Esophagus squamous epithelium (tissue), 5 donors: Measurements from ENCODE around the gene SLC30A7. TPM values are rescaled to one million over a fixed set of nuclear protein-coding genes. Genes with fewer than 3 reads are reported as not detected.

Experiments
- DNase-seq: peaks from one replicate; lab custom pipeline; 2025; lab: John Stamatoyannopoulos, UW
- H3K27ac ChIP-seq, 4 donors: fragments of 200-600 bp; sonication (generic); one replicate each; pipeline ENCODE4 v1.5.1; 2016 to 2019; ENCODE audit warnings: mild to moderate bottlenecking in 1 of 4
- H3K27me3 ChIP-seq, 4 donors: fragments of 200-600 bp; sonication (generic); 1 replicate in 3 of 4; 2 replicates in 1 of 4; pipeline versions ENCODE4 v1.5.1 to v1.6.0; 2017 to 2021; ENCODE audit warnings: antibody characterized with exemption in 1 of 4
- H3K36me3 ChIP-seq, 3 donors: fragments of 200-600 bp; sonication (generic); one replicate each; pipeline ENCODE4 v1.5.1; 2016 to 2019
- H3K4me1 ChIP-seq, 3 donors: fragments of 200-600 bp; sonication (generic); one replicate each; pipeline ENCODE4 v1.5.1; 2017 to 2019
- H3K4me3 ChIP-seq, 4 donors: fragments of 200-600 bp; sonication (generic); 1 replicate in 3 of 4; 2 replicates in 1 of 4; pipeline ENCODE4 v1.5.1; 2016 to 2019; ENCODE audit warnings: mild to moderate bottlenecking in 2 of 4, moderate library complexity in 1 of 4
- H3K9me3 ChIP-seq, 3 donors: fragments of 200-600 bp; sonication (generic); one replicate each; pipeline ENCODE4 v1.5.1; 2016 to 2019
- CTCF ChIP-seq, 6 experiments: fragments of 450-650 bp in 4 of 6; fragments of 200-600 bp in 2 of 6; sonication (generic) in 2 of 6; IDR thresholded peaks; one replicate each; pipeline ENCODE4 v1.5.1; 2016 to 2019; ENCODE audit warnings: antibody characterized with exemption in 6 of 6, mild to moderate bottlenecking in 4 of 6, moderate library complexity in 4 of 6
- POLR2A ChIP-seq, 4 donors: fragments of 450-650 bp; IDR thresholded peaks; one replicate each; pipeline ENCODE4 v1.6.1; 2017; ENCODE audit warnings: antibody characterized with exemption in 4 of 4, mild to moderate bottlenecking in 4 of 4, moderate library complexity in 3 of 4
- WGBS, 2 donors: methylation state at CpG; one replicate each; pipeline ENCODE4 v1.1.5; 2018; 5-methylcytosine and 5-hydroxymethylcytosine counted together
- intact Hi-C: fragments of 100-400 bp; cut with DNase I; formaldehyde crosslinking; loops from one replicate; pipeline ENCODE4 v1.15.0; 2022
- total RNA-seq, 4 donors: library from RNA; depleted of rRNA; stranded (reverse); fragments of >200 nt; gene quantifications; one replicate each; pipeline ENCODE4 v1.1.0, GENCODE V29; 2016
- donor health status: DM: yes; HTN: yes; CAD: no.

The SLC30A7 gene
- total RNA-seq, 4 donors from 2014 or later, result 9.0 to 22.1 (median 16.5) TPM

DNA sequence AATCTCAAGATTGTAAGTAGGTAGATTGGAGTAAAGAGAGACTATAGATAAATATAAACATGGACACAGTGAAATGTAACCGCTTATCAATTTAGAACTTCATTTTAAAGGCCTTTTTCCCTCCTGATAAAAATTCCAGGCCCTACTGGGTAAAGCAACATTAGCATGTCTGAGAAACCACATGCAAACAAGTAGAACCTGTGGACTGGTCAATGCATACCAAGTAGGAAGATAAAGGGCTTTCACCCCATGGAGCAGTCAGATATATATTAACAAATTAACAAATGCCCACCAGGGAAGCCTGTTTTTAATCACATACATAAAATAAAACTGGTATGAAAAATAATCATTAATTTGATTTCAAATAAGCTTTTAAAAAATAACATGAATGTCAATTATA lies 121.6 kb downstream of the SLC30A7 start:
- H3K4me1 ChIP-seq, result peaks cover 0 to 21% (median 0%) of the 10 kb centered on the region in 3 donors
- TF ChIP-seq POLR2A (IDR thresholded peaks at IDR 0.05) (no peak), CTCF (IDR thresholded peaks at IDR 0.05) (no peak)
- no peak for DNase-seq
- WGBS, 2 donors, result 96 to 100% methylated on average over 1 of the region's 1 CpG
- no peaks in the 10 kb centered on the region for H3K9me3 ChIP-seq
- no peak overlapping the region for H3K4me3 ChIP-seq
- intact Hi-C loops, result no loop called here
- no peaks in the 10 kb centered on the region for H3K27me3 ChIP-seq
- no peak overlapping the region for H3K27ac ChIP-seq
- peaks cover 0 to 27% (median 0%) of the 10 kb centered on the region in 3 donors for H3K36me3 ChIP-seq

DNA sequence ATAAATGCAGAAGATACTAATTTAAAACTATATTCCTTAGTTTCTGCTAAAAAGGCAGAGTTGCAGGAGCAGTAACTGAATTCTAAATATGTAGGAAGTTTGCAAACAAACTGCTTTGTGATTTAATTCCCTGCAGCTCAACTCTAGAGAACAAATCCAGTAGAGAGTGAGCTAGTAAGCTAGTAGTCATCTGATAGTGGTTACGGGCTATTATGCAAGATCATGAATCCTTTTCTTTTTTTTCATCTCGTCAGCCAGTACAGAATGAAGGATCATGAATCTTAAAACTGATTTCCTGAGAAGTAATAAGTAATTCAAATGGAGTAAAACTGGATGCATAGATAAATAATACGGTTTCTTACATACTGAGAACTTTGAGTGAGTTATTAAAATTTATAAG lies 126.4 kb downstream of the SLC30A7 start:
- WGBS, 2 donors, result 66 to 67% methylated on average over 3 of the region's 3 CpGs
- Histone ChIP-seq H3K27ac (no peak overlapping the region), H3K9me3 (no peaks in the 10 kb centered on the region), H3K4me3 (no peak overlapping the region), H3K36me3 (peaks cover 0 to 24% (median 0%) of the 10 kb centered on the region in 3 donors), H3K27me3 (no peaks in the 10 kb centered on the region), H3K4me1 (peaks cover 7 to 32% (median 9%) of the 10 kb centered on the region in 3 donors)
- no peak for TF ChIP-seq POLR2A (IDR thresholded peaks at IDR 0.05)
- TF ChIP-seq CTCF (IDR thresholded peaks at IDR 0.05), result no peak
- DNase-seq, result no peak
- intact Hi-C loops, result no loop called here

DNA sequence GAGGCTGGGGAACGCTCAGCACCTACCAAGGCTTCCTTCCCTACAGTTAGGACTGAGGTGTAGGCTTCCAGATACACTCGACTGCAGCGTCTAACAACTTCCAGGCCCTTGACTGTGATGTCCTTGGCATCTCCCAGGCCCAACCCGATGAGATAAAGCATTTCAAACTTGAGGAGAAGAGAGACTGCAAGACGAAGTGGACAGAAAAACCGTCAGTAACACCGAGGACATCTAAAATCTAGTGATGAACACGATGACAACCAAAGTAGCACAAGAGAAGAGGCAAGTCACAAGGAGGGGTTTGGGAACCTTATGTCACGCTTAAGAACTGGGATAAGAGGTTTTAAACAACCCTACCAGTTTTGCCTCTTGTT lies 129.4 kb downstream of the SLC30A7 start:
- TF ChIP-seq POLR2A (IDR thresholded peaks at IDR 0.05) (no peak), CTCF (IDR thresholded peaks at IDR 0.05) (no peak)
- Histone ChIP-seq H3K9me3 (no peaks in the 10 kb centered on the region), H3K4me1 (peaks cover 7 to 45% (median 9%) of the 10 kb centered on the region in 3 donors), H3K36me3 (peaks cover 0 to 19% (median 0%) of the 10 kb centered on the region in 3 donors), H3K27ac (peak overlapping the region; percentile 86 to 91 (median 90)), H3K27me3 (no peaks in the 10 kb centered on the region), H3K4me3 (peak overlapping the region; percentile 78 to 92 (median 80))
- WGBS, 2 donors, result 0 to 3% methylated on average over 9 of the region's 9 CpGs
- no peak for DNase-seq
- intact Hi-C loops, result no loop called here

GRCh38 chr1:101025657-101026429 lies 130.0 kb downstream of the SLC30A7 start, which contains the start of gene DPH5:
Gene DPH5, minus strand, starts transcription at chr1:101025784. Its CDS starts 341 bp downstream, at chr1:101025443.
- no peaks in the 10 kb centered on the region for H3K9me3 ChIP-seq
- DNase-seq, result peak; percentile 55
- 0% methylated on average over 26 to 34 of the region's 37 CpGs for WGBS, 2 donors
- intact Hi-C loops, result no loop called here
- H3K27me3 ChIP-seq, result no peaks in the 10 kb centered on the region
- H3K4me3 ChIP-seq, result peak within 1 kb of the TSS; percentile 78 to 92 (median 80)
- TF ChIP-seq CTCF (IDR thresholded peaks at IDR 0.05) (no peak), POLR2A (IDR thresholded peaks at IDR 0.05) (peak in 2 of 4 donors; percentile 58 to 76)
- H3K27ac ChIP-seq, result peak within 1 kb of the TSS; percentile 86 to 91 (median 90)
- H3K4me1 ChIP-seq, result peaks cover 7 to 45% (median 9%) of the 10 kb centered on the region in 3 donors
- peaks cover 0 to 14% (median 0%) of the 10 kb centered on the region in 3 donors for H3K36me3 ChIP-seq

GRCh38 chr1:101026430-101026788 lies 130.5 kb downstream of the SLC30A7 start:
- intact Hi-C loops, result no loop called here
- 43 to 45% methylated on average over 5 of the region's 5 CpGs for WGBS, 2 donors
- DNase-seq, result no peak
- peaks cover 7 to 45% (median 9%) of the 10 kb centered on the region in 3 donors for H3K4me1 ChIP-seq
- H3K4me3 ChIP-seq, result peak overlapping the region; percentile 78 to 92 (median 80)
- TF ChIP-seq CTCF (IDR thresholded peaks at IDR 0.05) (no peak), POLR2A (IDR thresholded peaks at IDR 0.05) (no peak)
- H3K27me3 ChIP-seq, result no peaks in the 10 kb centered on the region
- H3K27ac ChIP-seq, result peak overlapping the region; percentile 86 to 91 (median 90)
- no peaks in the 10 kb centered on the region for H3K9me3 ChIP-seq
- peaks cover 0 to 8% (median 0%) of the 10 kb centered on the region in 3 donors for H3K36me3 ChIP-seq
